SW480 (cell line): ENCODE data around the gene BOK.

ENCODE experiments used
- DNase-seq: peaks from one replicate; pipeline ENCODE4 v3.0.0-alpha.2; 2016; ENCODE audit warnings: low spot score

Gene BOK

GRCh38 chr2:241538838-241539615 is 19.5 kb upstream of the BOK start:
- no peak for DNase-seq

- DNase-seq = no peak
Observed at GRCh38 chr2:241539616-241540374, 18.8 kb upstream of the BOK start.

GRCh38 chr2:241540401-241540770 is 18.2 kb upstream of the BOK start:
- DNase-seq = no peak

GRCh38 chr2:241540771-241541561 is 17.6 kb upstream of the BOK start:
- DNase-seq = peak; percentile 51

- DNase-seq = no peak
Observed at GRCh38 chr2:241541564-241542277, 16.8 kb upstream of the BOK start.

- DNase-seq = no peak
Observed at GRCh38 chr2:241542278-241542605, 16.3 kb upstream of the BOK start.

- DNase-seq = no peak
Observed at GRCh38 chr2:241545106-241545505, 13.4 kb upstream of the BOK start.

- no peak for DNase-seq
Observed at GRCh38 chr2:241545523-241546473, 12.7 kb upstream of the BOK start.

- DNase-seq = peak; percentile 69
Observed at GRCh38 chr2:241546771-241547498, 11.6 kb upstream of the BOK start.

GRCh38 chr2:241547781-241548450 is 10.6 kb upstream of the BOK start:
- DNase-seq = no peak

- no peak for DNase-seq
Observed at GRCh38 chr2:241548451-241548835, 10.1 kb upstream of the BOK start.

- DNase-seq = no peak
Observed at GRCh38 chr2:241550616-241551580, 7.6 kb upstream of the BOK start.

- no peak for DNase-seq
Observed at GRCh38 chr2:241551599-241551997, 6.9 kb upstream of the BOK start.

GRCh38 chr2:241551998-241552737 is 6.4 kb upstream of the BOK start:
- DNase-seq = no peak

- no peak for DNase-seq
Observed at GRCh38 chr2:241553512-241553830, 5.1 kb upstream of the BOK start.

- DNase-seq = no peak
Observed at GRCh38 chr2:241553981-241554380, 4.6 kb upstream of the BOK start.

- DNase-seq = no peak
Observed at GRCh38 chr2:241554610-241555322, 3.8 kb upstream of the BOK start.
